NB4 (cell line): ENCODE measurements around the gene GOLT1A.

Source experiments
- DNase-seq: peaks from one replicate; pipeline ENCODE4 v3.0.0; 2010; ENCODE audit warnings: low read depth
- H3K4me3 ChIP-seq: one replicate; pipeline ENCODE4 v1.5.1; 2011; ENCODE audit warnings: mild to moderate bottlenecking, low read depth, low read length, moderate library complexity
- CTCF ChIP-seq: IDR thresholded peaks from one replicate; pipeline ENCODE4 v1.5.1; 2012; ENCODE audit warnings: low read depth, low read length
- MAX ChIP-seq: IDR thresholded peaks from 2 replicates; pipeline ENCODE4 v1.6.1; 2011; ENCODE audit warnings: low read depth, low read length
- MYC ChIP-seq: IDR thresholded peaks from 2 replicates; pipeline ENCODE4 v1.6.1; 2011; ENCODE audit warnings: low read depth, low read length
- POLR2A ChIP-seq: IDR thresholded peaks from 2 replicates; pipeline ENCODE4 v1.6.1; 2011; ENCODE audit warnings: mild to moderate bottlenecking; ENCODE audit not compliant: insufficient read length; ENCODE audit errors: extremely low read depth

GOLT1A gene

GRCh38 chr1:204216880-204217647 is 3.3 kb upstream of the GOLT1A start:
- no peak overlapping the region for H3K4me3 ChIP-seq
- no peak for TF ChIP-seq MYC
- TF ChIP-seq POLR2A, result no peak
- no peak for TF ChIP-seq MAX
- TF ChIP-seq CTCF, result no peak
- no peak for DNase-seq

GRCh38 chr1:204216236-204216635 is 2.4 kb upstream of the GOLT1A start:
- TF ChIP-seq MAX, result no peak
- TF ChIP-seq POLR2A, result no peak
- TF ChIP-seq CTCF, result no peak
- no peak for TF ChIP-seq MYC

GRCh38 chr1:204212715-204213114 is 1.1 kb downstream of the GOLT1A start:
- no peak for DNase-seq
- TF ChIP-seq CTCF (no peak), POLR2A (no peak), MAX (no peak), MYC (no peak)
- H3K4me3 ChIP-seq, result no peak overlapping the region

More at GRCh38 chr1:204216236-204216635, 2.4 kb upstream of the GOLT1A start:
- DNase-seq, result no peak
- no peak overlapping the region for H3K4me3 ChIP-seq

- TF ChIP-seq POLR2A (no peak), MAX (no peak), CTCF (no peak), MYC (no peak)
- no peak overlapping the region for H3K4me3 ChIP-seq
- no peak for DNase-seq
Observed at GRCh38 chr1:204211046-204211445, 2.7 kb downstream of the GOLT1A start.

GRCh38 chr1:204207136-204207616 is 6.6 kb downstream of the GOLT1A start:
- peak; percentile 42 for DNase-seq
- peak; percentile 83 for TF ChIP-seq CTCF
- TF ChIP-seq MYC, result no peak
- TF ChIP-seq MAX, result peak; percentile 46; the same call in 1 of the 2 replicates
- TF ChIP-seq POLR2A, result no peak
- H3K4me3 ChIP-seq, result no peak overlapping the region
